HepG2 (cell line): ENCODE data around the gene USF2. TPM values are rescaled to one million over a fixed set of nuclear protein-coding genes. Genes with fewer than 3 reads are reported as not detected.

ENCODE experiments used
- GTF2F1 ChIP-seq: fragments of 150-350 bp; IDR thresholded peaks from 2 replicates; pipeline ENCODE4 v1.6.1; 2014; ENCODE audit warnings: low read length
- KLF16 ChIP-seq, 2 experiments: sonication (generic) in 1 of 2; formaldehyde crosslinking in 1 of 2; IDR thresholded peaks; 2 replicates each; pipeline versions ENCODE4 v1.6.1 to v1.8.0; 2016 to 2023; ENCODE audit warnings: missing genetic modification reagents in 2 of 2, missing compliant biosample characterization in 1 of 2
- PAXIP1 ChIP-seq: sonication (generic); formaldehyde crosslinking; conservative IDR thresholded peaks from 2 replicates; pipeline ENCODE4 v1.4.0; 2020; ENCODE audit warnings: mild to moderate bottlenecking, missing genetic modification reagents, moderate library complexity
- ZNF138 ChIP-seq: sonication (generic); formaldehyde crosslinking; IDR thresholded peaks from 2 replicates; pipeline ENCODE4 v1.5.0; 2020; ENCODE audit warnings: mild to moderate bottlenecking, low read depth, missing genetic modification reagents
- ZNF644 ChIP-seq: IDR thresholded peaks from 2 replicates; pipeline ENCODE4 v1.6.1; 2016; ENCODE audit warnings: low read depth
- polyA plus RNA-seq, 8 experiments: library from polyadenylated mRNA; depleted of rRNA in 3 of 8; stranded (reverse) in 7 of 8; unstranded in 1 of 8; fragments of >200 nt; fragmentation: Illumina TruSeq in 4 of 8; extraction: Trizol in 4 of 8; gene quantifications; 2 replicates each; pipeline versions ENCODE4 v1.2.1 to v1.2.3, GENCODE V29; 2011 to 2016; ENCODE audit warnings: low read depth in 4 of 8, missing spikeins in 1 of 8, mixed read lengths in 1 of 8; ENCODE audit not compliant: insufficient read depth in 1 of 8
- total RNA-seq, 5 experiments: library from RNA; depleted of rRNA; stranded (reverse); fragments of >200 nt; fragmentation: Illumina TruSeq; extraction: Trizol; gene quantifications; 2 replicates each; pipeline ENCODE4 v1.2.3, GENCODE V29; 2016; ENCODE audit warnings: low read depth in 1 of 5
- TF ChIP-seq, protein P1 (sequence below): sonication (generic); formaldehyde crosslinking; IDR thresholded peaks from 2 replicates; pipeline ENCODE4 v1.4.0; 2020; ENCODE audit warnings: missing genetic modification reagents
- TF ChIP-seq, protein P2 (sequence below): IDR thresholded peaks from 2 replicates; pipeline ENCODE4 v1.6.1; 2016; ENCODE audit warnings: missing compliant biosample characterization, missing genetic modification reagents, borderline replicate concordance

The USF2 gene
- total and polyA plus RNA-seq, 2 of the 13 experiments (the other 11 are each of a cell fraction or from before 2014, with no cell fraction given) = 54.9 to 106 TPM

- TF ChIP-seq, protein P1, sequence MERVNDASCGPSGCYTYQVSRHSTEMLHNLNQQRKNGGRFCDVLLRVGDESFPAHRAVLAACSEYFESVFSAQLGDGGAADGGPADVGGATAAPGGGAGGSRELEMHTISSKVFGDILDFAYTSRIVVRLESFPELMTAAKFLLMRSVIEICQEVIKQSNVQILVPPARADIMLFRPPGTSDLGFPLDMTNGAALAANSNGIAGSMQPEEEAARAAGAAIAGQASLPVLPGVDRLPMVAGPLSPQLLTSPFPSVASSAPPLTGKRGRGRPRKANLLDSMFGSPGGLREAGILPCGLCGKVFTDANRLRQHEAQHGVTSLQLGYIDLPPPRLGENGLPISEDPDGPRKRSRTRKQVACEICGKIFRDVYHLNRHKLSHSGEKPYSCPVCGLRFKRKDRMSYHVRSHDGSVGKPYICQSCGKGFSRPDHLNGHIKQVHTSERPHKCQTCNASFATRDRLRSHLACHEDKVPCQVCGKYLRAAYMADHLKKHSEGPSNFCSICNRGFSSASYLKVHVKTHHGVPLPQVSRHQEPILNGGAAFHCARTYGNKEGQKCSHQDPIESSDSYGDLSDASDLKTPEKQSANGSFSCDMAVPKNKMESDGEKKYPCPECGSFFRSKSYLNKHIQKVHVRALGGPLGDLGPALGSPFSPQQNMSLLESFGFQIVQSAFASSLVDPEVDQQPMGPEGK (CRISPR knock-in tag) = peak; percentile 73; the same call in 1 of the 2 replicates
- TF ChIP-seq GTF2F1 = no peak
- no peak for TF ChIP-seq KLF16 (CRISPR knock-in tag; IDR thresholded peaks at IDR 0.05)
- TF ChIP-seq, protein P2, sequence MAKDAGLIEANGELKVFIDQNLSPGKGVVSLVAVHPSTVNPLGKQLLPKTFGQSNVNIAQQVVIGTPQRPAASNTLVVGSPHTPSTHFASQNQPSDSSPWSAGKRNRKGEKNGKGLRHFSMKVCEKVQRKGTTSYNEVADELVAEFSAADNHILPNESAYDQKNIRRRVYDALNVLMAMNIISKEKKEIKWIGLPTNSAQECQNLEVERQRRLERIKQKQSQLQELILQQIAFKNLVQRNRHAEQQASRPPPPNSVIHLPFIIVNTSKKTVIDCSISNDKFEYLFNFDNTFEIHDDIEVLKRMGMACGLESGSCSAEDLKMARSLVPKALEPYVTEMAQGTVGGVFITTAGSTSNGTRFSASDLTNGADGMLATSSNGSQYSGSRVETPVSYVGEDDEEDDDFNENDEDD = peak; percentile 54; the same call in 1 of the 2 replicates
- TF ChIP-seq ZNF138 (CRISPR knock-in tag) = no peak
- no peak for TF ChIP-seq PAXIP1 (CRISPR knock-in tag)
- peak; percentile 63; the same call in 1 of the 2 replicates for TF ChIP-seq ZNF644 (CRISPR knock-in tag)
Observed at GRCh38 chr19:35318679-35319448, 50.1 kb downstream of the USF2 start (continued).
